Testis (tissue), 2 donors: ENCODE data around the gene CD300LF.

Experiments
- CTCF ChIP-seq, 3 experiments: fragments of 450-650 bp in 2 of 3; fragments of 200-600 bp in 1 of 3; sonication (generic) in 1 of 3; IDR thresholded peaks; one replicate each; pipeline ENCODE4 v1.5.1; 2016 to 2019; ENCODE audit warnings: antibody characterized with exemption in 3 of 3, mild to moderate bottlenecking in 2 of 3, moderate library complexity in 1 of 3
- POLR2A ChIP-seq: fragments of 450-650 bp; IDR thresholded peaks from one replicate; pipeline ENCODE4 v1.6.1; 2017; ENCODE audit warnings: antibody characterized with exemption, mild to moderate bottlenecking, moderate library complexity

GRCh38 chr17:74697515-74697914 lies 15.2 kb downstream of the CD300LF start:
- TF ChIP-seq CTCF (IDR thresholded peaks at IDR 0.05) (no peak), POLR2A (no peak)
